NCI-H1436 treated with DMSO at 0.1 percent for 48 hours (cell line): ENCODE data around the gene CREB3L1.

Experiments used
- DNase-seq: peaks from one replicate; lab custom pipeline; 2025; lab: John Stamatoyannopoulos, UW

Gene CREB3L1

DNA sequence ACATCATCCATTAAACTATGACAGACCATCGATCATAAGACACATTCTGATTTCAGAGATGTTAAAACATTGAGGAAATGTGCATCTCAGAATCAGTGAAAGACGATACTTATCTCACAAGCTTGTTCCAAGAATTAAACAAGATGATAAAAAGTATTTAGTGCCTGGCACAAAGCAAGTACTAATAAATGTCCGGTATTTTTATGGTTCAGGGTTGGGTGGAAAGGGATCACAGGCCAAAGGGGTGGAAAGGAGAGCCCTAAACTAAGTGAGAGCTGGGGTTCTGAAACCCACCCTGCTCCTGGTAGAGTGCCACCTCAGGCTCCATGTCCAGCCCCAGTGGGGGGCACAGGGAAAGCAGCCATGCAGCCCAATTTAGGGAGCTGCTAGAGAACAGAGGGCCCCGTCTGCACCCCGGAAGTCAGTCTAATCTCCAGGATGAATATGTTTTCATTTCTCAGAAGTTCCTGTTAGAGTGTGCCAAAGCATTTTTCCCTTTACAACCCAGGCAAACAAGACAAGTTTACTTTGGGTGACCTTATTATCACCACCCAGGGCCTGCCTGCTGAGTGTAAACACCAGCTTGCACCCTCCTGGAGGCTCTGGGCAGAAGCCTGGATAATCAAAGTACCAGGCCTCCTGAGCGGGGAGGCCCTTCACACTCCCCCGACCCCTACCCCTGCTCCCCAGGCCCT lies 3.8 kb upstream of the CREB3L1 start:
- DNase-seq, result no peak

- no peak for DNase-seq
Measured at GRCh38 chr11:46275964-46276641, 1.4 kb upstream of the CREB3L1 start.

DNA sequence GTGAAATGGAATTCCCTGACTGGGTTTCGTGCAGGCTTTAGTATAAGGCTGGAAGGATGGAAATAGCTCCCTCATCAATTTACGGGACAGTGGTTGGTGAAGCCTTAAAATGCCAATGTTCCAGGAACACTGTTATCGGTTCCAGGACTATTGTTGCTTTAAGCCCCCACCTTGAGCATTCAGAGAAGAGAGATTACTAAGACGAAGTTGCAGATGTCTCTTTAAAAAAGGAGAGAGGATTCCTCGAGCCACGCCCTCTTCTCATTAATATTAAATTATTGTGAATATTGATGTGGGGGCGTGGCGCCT lies 195 bp upstream of the CREB3L1 start:
- no peak for DNase-seq

DNA sequence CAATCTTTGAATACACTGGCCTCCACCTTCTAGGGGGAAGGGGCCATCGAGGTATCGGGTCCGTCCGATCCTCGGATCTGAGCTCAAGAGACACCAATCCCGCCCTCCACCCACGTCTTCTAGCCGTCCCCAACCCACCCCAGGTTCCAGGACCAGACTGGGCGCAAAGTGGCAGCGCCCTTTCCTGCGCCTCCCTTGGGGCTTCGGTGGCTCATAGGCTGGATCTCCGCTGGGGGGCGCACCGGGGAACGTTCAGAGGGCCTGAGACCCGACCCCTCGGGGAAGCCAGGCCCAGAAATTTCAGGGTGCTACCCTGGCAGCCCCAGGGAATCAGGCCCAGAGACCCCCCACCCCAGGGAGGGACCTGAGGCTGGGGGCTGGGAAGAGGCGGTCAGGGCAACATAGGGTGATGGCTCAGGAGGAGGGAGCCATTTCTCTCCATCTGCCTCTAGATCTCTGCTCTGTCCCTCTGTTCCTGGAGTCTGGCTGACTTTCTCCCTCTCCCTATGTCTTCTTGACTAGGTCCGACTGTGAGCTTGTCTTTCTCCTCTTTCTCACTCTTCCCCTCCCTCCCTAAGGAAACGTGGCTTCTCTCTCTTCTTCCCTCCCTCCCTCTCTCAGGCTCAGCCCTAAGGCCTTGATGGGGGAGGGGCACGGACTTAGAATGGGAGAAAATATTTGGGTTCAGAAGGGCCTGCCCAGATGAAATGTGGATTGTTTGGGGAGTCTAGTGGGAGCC lies 1.1 kb downstream of the CREB3L1 start:
- DNase-seq, result no peak

- no peak for DNase-seq
Measured at GRCh38 chr11:46279126-46280099, 2.0 kb downstream of the CREB3L1 start.

GRCh38 chr11:46280706-46281105 lies 3.2 kb downstream of the CREB3L1 start:
- DNase-seq, result no peak

GRCh38 chr11:46281371-46281831 lies 3.9 kb downstream of the CREB3L1 start:
- no peak for DNase-seq

DNA sequence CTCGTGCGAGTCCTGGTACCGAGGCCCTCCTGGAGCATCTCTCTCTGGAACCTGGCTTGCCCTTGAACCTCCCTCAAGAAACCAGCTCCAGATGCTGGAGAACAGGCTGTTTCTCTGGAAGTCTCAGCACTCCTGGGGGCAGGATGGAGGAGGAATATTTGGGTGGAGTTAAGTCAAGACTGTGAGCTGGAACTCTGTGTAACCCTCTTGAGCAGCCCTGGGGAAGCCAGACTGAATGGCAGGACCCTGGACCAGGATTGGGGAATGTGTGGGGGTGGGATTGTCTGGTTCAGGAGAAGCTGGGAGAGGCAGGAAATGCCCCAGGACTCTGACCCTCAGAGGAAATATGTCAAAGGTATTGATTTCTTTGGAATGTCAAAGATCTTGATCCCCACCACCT lies 7.7 kb downstream of the CREB3L1 start:
- DNase-seq, result no peak

- no peak for DNase-seq
Measured at GRCh38 chr11:46285594-46286033, 8.2 kb downstream of the CREB3L1 start.

DNA sequence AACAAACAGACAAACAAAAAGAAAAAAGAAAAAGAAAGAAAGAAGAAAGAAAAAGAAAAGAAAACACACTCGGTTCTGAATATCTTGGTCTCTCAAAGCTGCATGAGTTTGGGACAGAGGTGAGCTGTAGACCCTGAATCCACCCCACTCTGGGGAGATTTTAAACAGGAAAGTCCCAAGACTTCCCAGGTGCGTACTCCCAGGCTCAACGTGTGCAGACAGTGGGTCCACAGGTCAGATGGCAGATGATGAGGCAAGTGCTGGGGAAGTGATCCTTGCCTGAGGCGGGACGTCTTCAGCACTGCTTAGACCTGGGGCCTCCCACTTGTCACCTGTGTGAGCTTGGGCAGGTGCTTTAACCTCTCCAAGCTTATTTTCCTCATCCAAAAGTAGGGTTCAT lies 9.3 kb downstream of the CREB3L1 start:
- no peak for DNase-seq

- no peak for DNase-seq
Measured at GRCh38 chr11:46288451-46288850, 11.0 kb downstream of the CREB3L1 start.

DNA sequence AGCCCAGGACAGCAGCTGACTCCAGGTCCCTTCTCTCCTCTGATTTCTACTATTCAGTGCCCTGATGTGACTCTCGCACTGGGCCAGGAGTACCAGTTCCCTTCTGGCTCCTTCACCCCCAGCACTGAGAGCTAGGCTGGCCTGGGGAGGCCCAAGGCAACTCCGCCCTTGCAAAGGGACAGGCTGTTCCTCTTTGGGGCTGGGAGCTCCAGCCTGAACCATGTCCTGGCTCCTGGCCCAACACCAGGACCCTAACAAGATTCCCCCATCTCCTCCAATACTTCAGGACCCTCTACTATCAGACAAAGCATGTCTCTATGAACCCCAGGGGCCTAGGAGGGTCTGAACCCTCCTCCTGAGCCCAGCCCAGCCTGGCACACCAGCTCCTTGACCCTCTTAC lies 12.5 kb downstream of the CREB3L1 start:
- DNase-seq, result no peak

DNA sequence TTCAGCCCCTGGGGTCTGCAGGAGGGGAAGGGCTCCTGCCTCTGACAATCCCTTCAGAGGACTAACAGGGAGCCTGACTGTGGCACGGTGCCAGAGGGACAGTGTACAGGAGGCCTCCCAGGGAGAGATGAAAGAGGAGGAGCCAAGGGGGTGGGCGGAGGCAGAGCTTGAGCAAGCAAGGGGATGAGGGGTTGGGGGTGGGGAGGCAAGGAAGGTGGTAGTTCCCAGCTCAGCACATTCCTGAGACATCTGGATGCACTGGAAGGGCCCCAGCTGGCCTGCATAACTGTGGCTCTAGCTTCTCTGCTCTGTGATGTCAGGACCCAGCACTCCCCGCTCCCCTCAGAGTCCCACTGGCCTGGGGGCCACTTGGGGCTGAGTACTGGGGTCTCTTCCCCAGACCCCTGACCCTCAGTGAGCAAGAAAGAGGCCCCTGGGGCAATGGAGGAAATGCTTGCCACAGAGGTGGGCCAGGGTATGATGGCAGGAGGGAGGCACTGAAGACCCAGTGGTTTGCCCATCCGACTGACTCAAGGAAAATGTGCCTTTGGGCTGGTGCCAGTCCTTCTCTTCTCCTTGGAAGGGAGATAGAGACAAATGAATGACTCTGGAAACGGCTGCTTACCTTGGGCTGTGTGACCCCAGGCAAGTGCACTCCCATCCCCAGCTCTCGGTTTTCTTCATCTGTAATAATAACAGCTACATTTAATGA lies 13.3 kb downstream of the CREB3L1 start:
- no peak for DNase-seq

- no peak for DNase-seq
Measured at GRCh38 chr11:46291441-46292150, 14.1 kb downstream of the CREB3L1 start.

GRCh38 chr11:46293066-46293465 lies 15.6 kb downstream of the CREB3L1 start:
- no peak for DNase-seq

DNA sequence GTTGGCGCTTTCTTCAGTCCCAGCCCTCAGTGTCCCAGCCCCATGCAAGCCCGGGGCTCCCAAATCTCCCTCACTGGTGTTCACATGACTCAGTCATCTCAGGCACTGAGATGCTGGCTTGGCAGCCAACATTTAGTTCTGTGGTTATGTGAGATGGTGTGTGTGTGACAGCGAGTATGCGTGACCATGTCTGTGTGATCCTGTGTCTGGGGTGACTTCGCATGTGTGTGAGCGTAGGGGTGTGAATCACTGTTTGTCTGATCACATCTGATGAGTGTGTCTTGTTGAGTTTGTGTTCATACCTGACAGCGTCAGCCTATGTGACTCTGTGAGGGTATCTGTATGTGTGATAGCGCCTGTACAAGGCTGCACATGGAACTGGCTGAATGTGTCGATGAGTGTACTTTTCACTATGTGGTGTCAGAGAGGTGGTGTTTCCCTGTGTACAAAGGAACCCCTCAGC lies 16.2 kb downstream of the CREB3L1 start:
- DNase-seq, result no peak

GRCh38 chr11:46294365-46295309 lies 17.2 kb downstream of the CREB3L1 start:
- no peak for DNase-seq

GRCh38 chr11:46295312-46296058 lies 18.0 kb downstream of the CREB3L1 start:
- no peak for DNase-seq
